GM19099 (cell line): Measurements from ENCODE around the gene CCDC71.

ENCODE experiments used
- POLR2A ChIP-seq: IDR thresholded peaks from 3 replicates; pipeline ENCODE4 v1.6.1; 2011; ENCODE audit warnings: low read depth; ENCODE audit not compliant: insufficient read length; ENCODE audit errors: extremely low read depth

Gene CCDC71

DNA sequence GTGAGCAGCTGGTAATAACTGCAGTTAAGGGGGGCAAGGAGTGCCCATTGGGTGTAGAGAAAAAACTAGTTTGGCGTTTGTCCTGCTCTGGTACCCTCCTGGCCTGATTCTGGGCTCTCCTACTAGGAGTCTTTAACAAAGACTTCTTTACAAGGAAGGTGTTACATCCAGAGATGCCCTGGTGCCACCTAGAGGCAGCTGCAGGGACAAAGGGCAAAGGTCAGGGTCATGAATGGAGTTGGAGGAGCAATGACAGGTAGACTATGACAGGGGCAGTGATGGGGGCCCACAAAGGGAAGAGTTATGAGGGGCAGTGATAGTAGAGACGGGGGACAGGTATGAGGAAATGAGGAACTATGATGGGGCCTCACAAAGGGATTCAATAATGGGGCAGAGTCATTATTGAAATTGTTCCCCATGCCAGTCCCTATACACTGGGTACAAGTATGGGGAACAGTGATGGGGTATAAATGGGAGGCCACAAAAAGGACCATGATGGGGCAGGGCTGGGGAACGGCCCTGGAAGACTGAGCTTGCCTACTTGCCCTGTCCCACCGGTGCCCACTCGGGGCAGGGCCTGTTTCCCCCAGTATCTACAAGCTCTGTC lies 7.9 kb downstream of the CCDC71 start:
- TF ChIP-seq POLR2A: no peak

DNA sequence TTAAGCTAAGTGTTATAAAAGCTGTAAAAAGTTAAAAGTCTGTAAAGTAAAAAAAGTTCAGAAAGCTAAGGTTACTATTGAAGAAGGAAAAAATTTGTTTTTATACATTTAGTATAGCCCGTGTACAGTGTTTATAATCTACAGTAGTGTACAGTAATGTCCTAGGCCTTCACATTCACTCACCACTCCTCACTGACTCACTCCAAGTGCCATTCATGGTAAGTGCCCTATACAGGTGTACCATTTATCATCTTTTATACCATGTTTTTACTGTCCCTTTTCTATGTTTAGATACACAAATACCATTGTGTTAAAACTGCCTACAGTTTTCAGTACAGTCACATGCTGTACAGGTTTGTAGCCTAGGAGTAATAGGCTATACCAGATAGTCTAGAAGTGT lies 8.8 kb downstream of the CCDC71 start:
- TF ChIP-seq POLR2A: no peak

DNA sequence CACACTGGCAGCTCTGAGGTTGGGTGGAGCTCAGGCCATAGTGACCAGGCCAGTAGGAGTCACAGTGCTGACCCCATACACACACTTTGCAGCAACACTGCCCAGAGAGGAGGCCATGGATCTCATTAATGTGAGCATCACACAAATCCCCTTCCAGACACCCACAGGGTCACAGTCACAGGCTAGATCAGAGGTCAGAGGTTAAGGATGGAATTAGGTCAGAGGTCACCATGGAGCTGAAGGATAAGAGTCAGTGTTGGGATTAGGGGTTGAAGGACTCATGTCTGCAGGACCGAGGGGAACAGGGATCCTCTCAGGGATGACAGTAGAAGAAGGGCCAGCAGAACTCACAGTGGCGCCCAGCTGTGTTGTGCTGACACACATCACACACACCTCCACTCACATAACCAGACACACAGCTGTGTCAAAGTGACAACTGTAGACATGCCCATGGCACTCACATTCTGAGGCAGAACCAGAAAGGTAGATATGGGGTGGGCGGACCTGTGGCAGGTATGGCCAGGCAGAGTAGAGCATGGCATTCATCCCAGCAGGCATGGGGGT lies 12.7 kb downstream of the CCDC71 start:
- TF ChIP-seq POLR2A: no peak

- no peak for TF ChIP-seq POLR2A
Measured at GRCh38 chr3:49151610-49152009, 14.5 kb downstream of the CCDC71 start.

- TF ChIP-seq POLR2A: no peak
Measured at GRCh38 chr3:49148159-49148558, 18.0 kb downstream of the CCDC71 start.

DNA sequence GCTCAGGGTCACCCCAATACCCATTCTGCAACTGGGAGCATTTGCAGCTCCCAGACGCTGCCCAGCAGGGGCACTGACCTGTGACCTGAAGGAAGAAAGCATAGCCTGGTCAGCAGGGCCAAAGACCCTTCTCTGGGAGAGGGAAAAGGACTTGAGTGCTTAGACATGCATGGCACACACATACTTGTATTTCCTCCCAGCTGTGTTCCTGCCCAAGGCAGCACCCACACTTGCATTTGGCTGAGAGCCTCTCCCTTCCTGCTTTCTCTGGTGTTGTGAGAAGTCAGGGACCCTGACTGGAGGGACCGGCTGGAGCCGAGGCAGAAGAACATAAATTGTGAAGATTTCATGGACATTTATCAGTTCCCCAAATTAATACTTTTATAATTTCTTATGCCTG lies 26.1 kb downstream of the CCDC71 start:
- TF ChIP-seq POLR2A: no peak

- TF ChIP-seq POLR2A: no peak
Measured at GRCh38 chr3:49135499-49135898, 30.6 kb downstream of the CCDC71 start.

DNA sequence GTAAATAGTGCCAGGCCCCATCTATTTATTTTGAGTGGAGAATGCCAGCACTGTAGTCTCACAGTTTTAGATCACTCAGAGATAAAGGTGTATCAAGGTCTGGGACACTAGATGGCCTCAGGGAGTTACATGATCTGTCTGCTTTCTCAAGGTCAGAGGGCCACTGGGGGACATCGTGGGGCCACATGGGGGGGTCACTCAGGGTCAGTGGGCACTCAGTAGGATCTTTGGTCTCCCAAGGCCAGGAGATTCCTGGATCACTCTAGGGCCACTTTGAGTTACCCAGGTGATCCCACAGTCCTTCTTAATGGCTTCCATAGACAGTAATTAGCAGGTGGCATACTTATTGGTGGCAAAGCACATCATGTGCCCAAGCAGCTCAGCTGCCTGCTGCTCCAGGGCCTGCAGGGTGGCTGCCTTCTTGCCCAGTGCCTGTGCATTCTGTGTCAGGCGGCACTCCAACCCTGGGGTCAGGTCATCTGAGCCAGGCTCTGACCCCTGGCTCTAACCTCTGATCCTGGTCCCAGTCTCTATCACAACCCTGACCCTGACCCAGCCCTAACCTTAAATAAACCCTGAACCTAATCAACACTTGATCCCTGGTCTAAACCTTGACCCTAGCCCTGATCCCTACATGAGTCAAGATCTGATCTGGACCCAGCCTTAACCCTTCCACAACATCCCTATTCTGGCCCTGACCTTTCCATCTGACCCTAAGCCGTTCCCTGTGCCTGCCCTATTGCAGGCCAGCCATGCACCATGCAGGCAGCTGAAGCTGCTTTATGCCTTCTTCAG lies 31.5 kb downstream of the CCDC71 start:
- TF ChIP-seq POLR2A: no peak

DNA sequence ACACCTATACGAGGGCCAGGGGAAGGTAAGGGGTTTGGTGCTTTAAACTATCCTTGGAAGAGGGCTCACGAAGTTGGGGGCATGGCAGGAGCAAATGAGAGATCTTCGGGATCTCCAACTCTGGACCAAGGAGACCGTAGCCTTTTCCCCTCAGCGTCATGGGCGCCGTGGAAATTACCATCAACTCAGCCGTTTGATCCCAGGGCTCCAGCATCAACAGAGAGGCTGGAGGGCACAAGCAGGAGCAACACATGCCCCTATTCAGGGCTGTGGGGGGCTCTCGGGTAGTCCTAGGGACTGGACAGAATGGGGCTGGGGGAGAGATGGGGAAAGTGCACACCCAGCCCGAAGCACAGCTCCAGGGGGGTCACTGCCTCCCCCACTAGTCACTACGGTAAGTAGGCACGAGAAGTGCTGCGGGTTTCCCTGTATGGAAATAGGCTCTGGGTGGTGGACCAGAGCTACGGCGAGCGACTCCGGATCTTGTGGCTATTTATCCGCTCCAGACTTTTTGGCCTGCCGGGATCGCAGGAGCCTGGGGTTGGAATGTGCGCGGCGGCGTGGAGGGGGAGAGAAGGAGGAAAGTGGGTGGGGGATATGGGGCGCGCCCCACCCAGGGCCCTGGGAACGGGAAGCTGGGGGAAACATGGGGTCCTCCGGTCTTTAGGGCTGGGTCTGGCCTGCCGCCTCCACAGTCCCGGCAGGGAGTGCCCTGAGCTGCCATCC lies 32.7 kb downstream of the CCDC71 start:
- TF ChIP-seq POLR2A: no peak

DNA sequence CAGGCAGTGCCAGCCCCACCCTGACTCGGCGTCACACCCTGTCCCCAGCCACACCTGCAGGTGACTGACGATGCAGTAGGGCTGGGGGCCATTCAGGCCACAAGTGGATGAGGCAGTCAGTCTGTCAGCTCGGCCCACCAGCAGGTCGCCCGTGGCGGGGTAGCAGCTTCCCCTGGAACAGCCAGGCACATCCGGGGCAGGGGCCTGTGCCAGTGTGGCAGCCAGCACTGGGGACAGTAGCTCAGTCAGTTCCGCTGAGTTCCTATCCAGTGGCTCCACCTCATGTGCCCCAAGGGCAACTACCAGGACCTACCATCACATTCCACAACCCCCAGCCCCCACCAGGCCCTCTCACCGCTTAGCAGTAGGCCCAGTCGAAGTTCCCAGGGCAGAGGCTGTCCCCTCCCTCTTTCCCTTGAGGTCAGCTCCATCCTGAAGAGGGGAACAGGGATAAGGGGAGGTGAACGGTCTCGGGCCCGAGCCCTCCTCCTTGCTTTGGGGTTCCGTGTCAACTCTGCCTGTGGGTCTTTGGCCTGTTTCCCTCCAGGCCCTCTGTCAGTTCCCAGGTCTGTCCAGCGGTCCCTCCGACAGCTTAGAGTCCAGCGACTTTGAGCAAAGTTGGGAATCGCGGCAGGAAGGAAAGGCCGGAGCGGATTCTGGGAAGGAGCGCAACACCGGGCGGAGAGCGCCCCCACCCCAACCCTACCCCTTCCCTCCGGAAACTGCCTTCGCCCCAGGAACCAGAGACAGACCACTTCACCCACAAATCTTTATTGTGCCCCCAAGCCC lies 33.5 kb downstream of the CCDC71 start, which contains the start of gene LAMB2:
Gene LAMB2 (minus strand): TSS at position 614 of the 789 bp plus-strand sequence. CDS start 183 bp downstream, at position 431.
- no peak for TF ChIP-seq POLR2A

- TF ChIP-seq POLR2A: no peak
Measured at GRCh38 chr3:49132073-49132436, 34.1 kb downstream of the CCDC71 start.

DNA sequence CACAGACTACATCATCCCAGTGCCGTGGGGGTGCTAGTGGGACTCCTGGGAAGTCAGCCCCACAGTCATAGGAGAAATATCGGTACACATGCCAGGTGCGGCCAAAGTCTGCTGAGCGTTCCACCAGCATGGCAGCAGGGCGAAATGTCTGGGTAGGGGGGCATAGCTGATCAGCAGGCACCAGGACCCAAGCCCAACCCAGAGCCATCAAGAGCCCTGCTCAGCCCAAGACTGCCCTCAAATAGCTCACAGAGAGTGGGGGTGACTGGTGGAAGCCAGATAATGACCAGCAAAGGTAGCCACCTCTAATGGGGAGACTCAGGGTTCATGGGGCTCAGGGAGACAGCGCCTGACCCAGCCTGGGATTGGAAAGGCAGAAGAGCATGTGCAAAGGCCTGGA lies 34.6 kb downstream of the CCDC71 start:
- TF ChIP-seq POLR2A: no peak

GRCh38 chr3:49131040-49131439 lies 35.1 kb downstream of the CCDC71 start:
- TF ChIP-seq POLR2A: no peak

DNA sequence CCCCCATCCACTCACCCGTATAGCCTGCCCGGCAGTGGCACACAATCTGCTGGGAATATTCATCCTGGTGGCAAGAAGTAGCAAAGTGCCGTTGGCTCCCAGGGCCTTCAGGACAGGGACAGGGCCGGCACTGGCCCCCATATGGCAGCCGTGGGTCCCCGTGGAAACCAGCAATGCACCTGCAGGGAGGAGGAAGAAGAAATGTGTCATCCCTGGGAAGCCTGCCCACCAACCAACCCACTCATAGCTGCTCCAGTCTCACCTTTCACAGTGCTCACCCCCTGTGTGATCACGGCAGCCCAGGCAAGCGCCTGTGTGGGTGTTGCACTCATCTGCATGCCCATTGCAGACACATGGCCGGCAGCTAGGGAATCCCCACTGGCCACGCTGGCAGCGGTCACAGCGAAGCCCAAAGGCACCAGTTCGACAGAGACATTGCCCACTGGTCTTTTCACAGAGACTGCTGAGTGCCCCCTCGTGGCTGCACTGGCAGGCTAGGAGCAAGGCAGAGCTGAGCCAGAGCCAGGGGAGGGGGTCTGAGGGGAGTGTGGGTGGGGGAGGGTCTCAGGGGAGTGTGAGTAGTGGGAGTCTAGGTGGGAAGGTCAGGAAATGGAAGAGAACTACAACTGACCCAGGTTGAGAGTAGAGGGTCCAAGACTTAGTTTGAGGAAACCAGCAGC lies 41.0 kb downstream of the CCDC71 start:
- TF ChIP-seq POLR2A: no peak

GRCh38 chr3:49124203-49124602 lies 41.9 kb downstream of the CCDC71 start:
- no peak for TF ChIP-seq POLR2A

GRCh38 chr3:49123687-49124086 lies 42.4 kb downstream of the CCDC71 start:
- no peak for TF ChIP-seq POLR2A
